Right ventricle myocardium inferior (tissue), 1 donor: ENCODE measurements around the gene FDXACB1. TPM values are rescaled to one million over a fixed set of nuclear protein-coding genes. Genes with fewer than 3 reads are reported as not detected.

Source experiments
- ATAC-seq: fragments of 200-7000 bp; cut with Tn5 transposase; one replicate; pipeline ENCODE4 v1.9.1; 2020; ENCODE audit warnings: mild to moderate bottlenecking, moderate library complexity
- DNase-seq: peaks from one replicate; pipeline ENCODE4 v3.0.0; 2021; ENCODE audit errors: missing footprints
- intact Hi-C: fragments of 100-400 bp; cut with DNase I; formaldehyde crosslinking; loops from one replicate; pipeline ENCODE4 v1.11.0; 2022
- total RNA-seq: library from RNA; stranded (reverse); fragmentation: NEBNext Ultra II Directional; extraction: Animal tissue kit (Norgen Biotek cat#: 25700); gene quantifications from one replicate; pipeline ENCODE4 v1.2.1, GENCODE V29; 2021
- donor health status: DM: no; HTN: yes; CAD: no; lungs with severe emphysema.

FDXACB1 gene
- total RNA-seq, 1 donor from 2014 or later = 1.2 TPM

GRCh38 chr11:111852103-111852502 is 26.9 kb downstream of the FDXACB1 start:
- DNase-seq (no peak), ATAC-seq (no peak)
- intact Hi-C loops = no loop called here

- no peak for ATAC-seq
- intact Hi-C loops = no loop called here
- DNase-seq = no peak
These were observed 27.3 kb downstream of the FDXACB1 start for GRCh38 chr11:111851636-111852035.

- intact Hi-C loops = no loop called here
- ATAC-seq = no peak
- no peak for DNase-seq
These were observed 27.9 kb downstream of the FDXACB1 start for GRCh38 chr11:111851067-111851466.

DNA sequence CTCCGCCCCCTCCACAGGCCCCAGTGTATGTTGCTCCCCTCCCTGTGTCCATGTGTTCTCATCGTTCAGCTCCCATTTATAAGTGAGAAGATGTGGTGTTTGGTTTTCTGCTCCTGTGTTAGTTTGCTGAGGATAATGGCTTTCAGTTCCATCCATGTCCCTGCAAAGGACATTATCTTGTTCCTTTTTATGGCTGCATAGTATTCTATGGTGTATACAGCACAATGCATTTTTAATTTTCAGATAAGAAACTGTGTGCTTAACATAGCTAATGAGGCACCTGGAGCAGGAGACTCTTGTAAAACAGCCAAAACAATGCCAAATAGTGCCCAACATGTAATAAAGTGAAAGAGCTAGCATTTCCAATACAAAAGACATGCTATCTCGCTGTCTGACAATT is 29.3 kb downstream of the FDXACB1 start:
- DNase-seq (no peak), ATAC-seq (no peak)
- intact Hi-C loops = loop anchor here (10.0 kb wide), 1 partner anchor 395 kb away; no protein-coding TSS in a partner anchor

GRCh38 chr11:111846636-111847035 is 32.3 kb downstream of the FDXACB1 start:
- intact Hi-C loops = loop anchor here (10.0 kb wide), 1 partner anchor 392 kb away; no protein-coding TSS in a partner anchor
- no peak for ATAC-seq
- DNase-seq = no peak

- intact Hi-C loops = loop anchor here (10.0 kb wide), 1 partner anchor 391 kb away; no protein-coding TSS in a partner anchor
- ATAC-seq (no peak), DNase-seq (no peak)
These were observed 32.9 kb downstream of the FDXACB1 start for GRCh38 chr11:111846063-111846462.

- intact Hi-C loops = loop anchor here (10.0 kb wide), 1 partner anchor 391 kb away; no protein-coding TSS in a partner anchor
- ATAC-seq (no peak), DNase-seq (no peak)
These were observed 33.5 kb downstream of the FDXACB1 start for GRCh38 chr11:111845276-111846028.

DNA sequence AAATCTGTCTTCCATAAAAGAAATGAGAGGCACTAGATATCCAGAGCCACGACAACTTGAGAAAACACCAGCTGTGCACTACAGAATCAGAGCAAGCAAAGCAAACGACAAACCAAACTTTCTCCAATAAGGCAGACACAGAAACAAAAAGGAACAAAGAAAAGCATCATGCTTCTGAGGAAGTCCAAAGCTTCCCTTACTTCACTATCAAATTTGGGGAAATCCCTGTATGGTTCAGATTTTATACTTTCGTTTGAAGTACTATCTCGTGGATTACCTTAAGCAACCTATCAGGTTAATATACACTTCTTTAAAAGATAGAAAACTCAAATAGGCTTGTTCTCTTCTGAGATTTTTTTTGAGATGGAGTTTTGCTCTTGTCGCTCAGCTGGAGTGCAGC is 35.3 kb downstream of the FDXACB1 start:
- DNase-seq (no peak), ATAC-seq (no peak)
- intact Hi-C loops = loop anchor here (5.0 to 10.0 kb wide), 2 partner anchors 256 to 389 kb away; no protein-coding TSS in a partner anchor

DNA sequence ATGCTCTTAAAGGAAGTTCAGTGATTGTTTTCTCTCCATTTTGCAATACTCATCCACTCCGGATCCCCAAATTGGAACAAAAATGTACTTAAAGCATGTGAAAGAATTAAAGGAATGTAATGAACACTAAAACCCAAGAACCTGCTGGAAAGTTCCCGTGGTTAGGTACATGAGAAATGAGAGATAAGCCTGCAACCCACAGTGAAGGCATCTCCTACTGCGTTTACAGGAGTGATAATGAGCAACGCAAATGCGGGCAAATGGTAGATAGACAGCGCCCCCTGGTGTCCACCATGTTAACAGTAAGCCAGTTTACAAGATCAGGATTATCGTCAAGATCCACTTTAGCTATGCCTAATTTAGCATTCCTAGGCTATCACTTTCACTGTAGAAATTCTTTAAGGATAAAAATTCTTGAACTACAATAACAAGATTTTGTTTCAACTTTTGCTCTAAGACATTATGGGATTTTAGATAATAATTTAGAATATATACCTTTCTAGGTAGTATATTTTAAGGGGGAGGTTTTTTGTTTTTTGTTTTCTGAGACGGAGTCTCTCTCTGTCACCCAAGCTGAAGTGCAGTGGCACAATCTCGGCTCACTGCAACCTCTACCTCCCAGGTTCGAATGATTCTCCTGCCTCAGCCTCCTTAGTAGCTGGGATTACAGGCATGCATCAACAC is 37.5 kb downstream of the FDXACB1 start:
- intact Hi-C loops = loop anchor here (1.0 to 10.0 kb wide), 5 partner anchors 65 to 387 kb away; partner anchors contain the start of gene SIK2
- ATAC-seq (peak; percentile 88), DNase-seq (peak; percentile 91)

DNA sequence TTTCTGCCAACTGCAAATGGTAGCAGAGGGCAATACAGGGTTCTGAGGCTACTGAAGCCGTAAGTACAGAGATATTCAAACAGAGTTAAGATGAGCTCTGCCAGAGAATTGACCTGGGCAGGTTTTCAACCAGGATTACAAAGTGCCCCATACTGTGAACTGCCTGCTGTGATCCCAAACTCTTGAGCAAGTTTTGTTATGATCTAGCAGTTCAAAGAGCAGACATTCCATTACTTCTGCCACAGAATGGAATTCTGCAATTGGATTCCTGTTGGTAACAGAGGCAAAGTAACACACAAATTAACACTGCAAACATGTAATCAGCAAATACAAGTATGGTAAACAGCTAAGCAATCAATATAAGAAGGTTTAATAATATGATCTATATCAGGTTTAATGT is 38.8 kb downstream of the FDXACB1 start:
- intact Hi-C loops = loop anchor here (2.0 to 10.0 kb wide), 3 partner anchors 63 to 385 kb away; no protein-coding TSS in a partner anchor
- DNase-seq = no peak
- ATAC-seq = no peak

DNA sequence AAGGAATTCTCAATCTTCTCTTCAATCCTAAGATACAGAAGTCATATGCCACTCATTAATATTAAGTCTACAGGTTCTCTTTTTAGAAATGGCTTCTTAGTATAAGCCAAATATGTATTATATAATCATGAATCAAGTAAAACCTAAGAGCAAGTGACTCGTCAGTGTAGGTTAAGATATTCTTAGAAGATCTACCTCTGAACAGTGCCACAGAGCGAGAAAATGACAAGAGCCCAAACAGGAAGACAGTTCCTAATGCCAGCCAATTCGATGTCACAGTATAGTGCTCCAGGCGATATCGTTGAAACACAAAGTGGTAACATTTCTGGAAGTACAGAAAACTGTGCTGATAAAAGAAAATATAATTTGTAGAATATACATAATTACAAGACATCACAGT is 40.9 kb downstream of the FDXACB1 start:
- intact Hi-C loops = no loop called here
- DNase-seq = no peak
- ATAC-seq = no peak

GRCh38 chr11:111837366-111837891 is 41.5 kb downstream of the FDXACB1 start:
- intact Hi-C loops = no loop called here
- DNase-seq (no peak), ATAC-seq (no peak)

GRCh38 chr11:111836721-111837120 is 42.2 kb downstream of the FDXACB1 start:
- intact Hi-C loops = no loop called here
- no peak for ATAC-seq
- no peak for DNase-seq

DNA sequence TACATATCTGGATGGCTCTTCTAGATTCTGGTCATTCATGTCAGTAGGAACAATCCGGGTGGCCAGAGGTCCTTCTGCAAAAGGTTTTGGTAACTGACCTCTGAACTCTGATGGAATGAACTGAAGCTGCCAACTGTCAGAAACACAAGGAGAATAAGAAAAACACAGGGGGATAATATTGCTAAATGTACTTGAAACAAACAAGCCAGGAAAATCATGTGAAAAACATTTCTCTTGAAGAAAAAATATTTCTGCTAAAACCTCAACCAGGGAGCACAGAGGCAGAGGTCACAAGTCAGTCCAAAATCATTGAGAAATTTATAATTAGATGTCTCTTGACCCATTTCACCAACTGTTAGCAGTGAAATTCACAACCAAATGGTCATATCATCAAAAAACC is 42.8 kb downstream of the FDXACB1 start:
- intact Hi-C loops = no loop called here
- DNase-seq = no peak
- no peak for ATAC-seq

- intact Hi-C loops = no loop called here
- DNase-seq (no peak), ATAC-seq (no peak)
These were observed 43.3 kb downstream of the FDXACB1 start for GRCh38 chr11:111835665-111836064.

DNA sequence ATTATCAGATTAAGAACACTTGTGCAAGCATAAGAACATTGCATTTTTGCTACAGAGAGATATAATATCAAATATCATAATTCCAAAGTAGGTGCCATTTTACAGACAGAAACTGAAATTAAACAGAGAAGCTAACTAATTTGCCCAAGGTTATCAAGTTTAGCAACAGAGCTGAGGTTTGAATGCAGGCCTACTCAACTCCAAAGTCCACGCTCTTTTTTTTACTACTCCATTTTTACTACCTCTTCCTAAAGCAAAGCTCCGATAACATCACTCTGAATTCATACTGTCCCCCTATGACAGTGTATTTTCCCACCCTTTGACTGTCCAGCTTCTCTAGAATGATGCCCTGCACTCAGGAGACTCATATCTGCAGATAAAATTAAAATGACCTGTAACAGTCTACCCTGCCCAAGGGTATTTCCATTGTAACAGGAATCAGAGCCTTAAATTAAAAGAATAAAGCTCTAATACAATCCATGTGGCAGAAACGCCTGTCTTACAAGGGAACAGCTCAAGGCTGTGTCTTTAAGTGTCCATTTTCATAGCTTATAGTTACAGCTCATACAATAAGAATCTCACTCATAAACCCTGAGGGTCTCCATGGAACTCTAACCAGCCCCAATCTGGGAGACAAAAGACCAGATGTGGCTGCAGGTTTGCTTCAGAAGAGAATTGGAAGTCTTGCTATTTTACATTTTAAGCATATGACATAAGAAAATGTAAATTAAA is 44.4 kb downstream of the FDXACB1 start:
- DNase-seq (no peak), ATAC-seq (no peak)
- intact Hi-C loops = no loop called here

DNA sequence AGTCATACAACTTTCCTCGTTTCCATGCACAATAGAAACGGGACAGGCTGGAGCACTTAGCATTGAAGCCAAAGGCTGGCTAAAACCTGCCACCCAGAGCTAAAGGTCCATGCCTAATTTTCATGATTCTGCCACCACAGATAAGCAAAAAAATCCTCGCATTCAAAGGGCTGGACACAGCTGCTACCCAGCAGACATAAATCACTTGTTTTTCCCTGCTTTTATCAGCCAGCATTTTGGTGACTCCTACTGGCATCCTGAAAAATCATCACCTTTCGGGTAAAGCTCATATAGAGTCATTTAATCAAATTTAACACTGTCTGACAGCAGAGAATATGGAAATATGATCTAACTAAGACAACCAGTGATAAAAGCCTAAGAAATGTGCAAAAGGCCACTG is 45.4 kb downstream of the FDXACB1 start:
- intact Hi-C loops = no loop called here
- no peak for ATAC-seq
- DNase-seq = no peak

GRCh38 chr11:111829185-111829968 is 49.6 kb downstream of the FDXACB1 start:
- DNase-seq (no peak), ATAC-seq (no peak)
- intact Hi-C loops = no loop called here
